D721Med (cell line): ENCODE results near the gene DDX1.

Experiments
- DNase-seq: peaks from one replicate; pipeline ENCODE4 v3.0.0; 2011; ENCODE audit warnings: low spot score; ENCODE audit not compliant: insufficient read length
- FAIRE-seq: peaks from 2 replicates; lab custom pipeline; 2011; peaks lifted over from hg19 to GRCh38; lab: Jason Lieb, UNC
- CTCF ChIP-seq: IDR thresholded peaks from 2 replicates; pipeline ENCODE4 v1.5.1; 2012; ENCODE audit warnings: mild to moderate bottlenecking, control low read depth; ENCODE audit not compliant: insufficient read depth; ENCODE audit errors: missing control alignments

The DDX1 gene

GRCh38 chr2:15666861-15667808 is 75.5 kb downstream of the DDX1 start:
- TF ChIP-seq CTCF = no peak
- DNase-seq = no peak
- FAIRE-seq = no peak

- FAIRE-seq (no peak), DNase-seq (no peak)
- TF ChIP-seq CTCF = no peak
Measured at GRCh38 chr2:15667809-15668556, 76.3 kb downstream of the DDX1 start.

GRCh38 chr2:15668611-15669305 is 77.1 kb downstream of the DDX1 start:
- no peak for TF ChIP-seq CTCF
- no peak for FAIRE-seq
- no peak for DNase-seq

- no peak for DNase-seq
- no peak for FAIRE-seq
- no peak for TF ChIP-seq CTCF
Measured at GRCh38 chr2:15669375-15669910, 77.8 kb downstream of the DDX1 start.

- DNase-seq = no peak
- TF ChIP-seq CTCF = no peak
- FAIRE-seq = no peak
Measured at GRCh38 chr2:15670469-15670868, 78.8 kb downstream of the DDX1 start.

- TF ChIP-seq CTCF = no peak
- DNase-seq (no peak), FAIRE-seq (no peak)
Measured at GRCh38 chr2:15670981-15671380, 79.3 kb downstream of the DDX1 start.
